Skeletal muscle tissue (tissue), 4 donors: ENCODE measurements around the gene ABHD10. TPM values are rescaled to one million over a fixed set of nuclear protein-coding genes. Genes with fewer than 3 reads are reported as not detected.

Experiments
- H3K27ac ChIP-seq: one replicate; pipeline ENCODE4 v1.7.0; 2013; ENCODE audit warnings: mild to moderate bottlenecking, low read depth, low read length, inconsistent platforms
- H3K27me3 ChIP-seq, 3 donors: one replicate each; pipeline ENCODE4 v1.7.0; 2013; ENCODE audit warnings: low read length in 3 of 3; ENCODE audit not compliant: control insufficient read depth in 3 of 3, insufficient read depth in 3 of 3
- H3K36me3 ChIP-seq, 3 donors: one replicate each; pipeline ENCODE4 v1.7.0; 2013; ENCODE audit warnings: low read length in 3 of 3; ENCODE audit not compliant: control insufficient read depth in 3 of 3, insufficient read depth in 3 of 3
- H3K4me1 ChIP-seq, 3 donors: one replicate each; pipeline ENCODE4 v1.7.0; 2013; ENCODE audit warnings: low read length in 3 of 3, mild to moderate bottlenecking in 3 of 3; ENCODE audit not compliant: control insufficient read depth in 3 of 3, insufficient read depth in 3 of 3
- H3K4me3 ChIP-seq, 3 donors: one replicate each; pipeline ENCODE4 v1.7.0; 2013; ENCODE audit warnings: low read length in 3 of 3
- H3K9ac ChIP-seq, 3 donors: one replicate each; pipeline ENCODE4 v1.7.0; 2013; ENCODE audit warnings: low read length in 3 of 3, mild to moderate bottlenecking in 3 of 3, moderate library complexity in 2 of 3, low read depth in 1 of 3
- H3K9me3 ChIP-seq, 3 donors: one replicate each; pipeline ENCODE4 v1.7.0; 2013; ENCODE audit warnings: low read length in 3 of 3; ENCODE audit not compliant: control insufficient read depth in 3 of 3
- total RNA-seq: library from RNA; depleted of rRNA; stranded (reverse); fragments of >200 nt; gene quantifications from one replicate; pipeline ENCODE4 v1.2.3, GENCODE V29; 2014
- donor health status: Osteomylitis.

Gene ABHD10
- total RNA-seq, 1 donor from 2014 or later = 25.1 TPM

DNA sequence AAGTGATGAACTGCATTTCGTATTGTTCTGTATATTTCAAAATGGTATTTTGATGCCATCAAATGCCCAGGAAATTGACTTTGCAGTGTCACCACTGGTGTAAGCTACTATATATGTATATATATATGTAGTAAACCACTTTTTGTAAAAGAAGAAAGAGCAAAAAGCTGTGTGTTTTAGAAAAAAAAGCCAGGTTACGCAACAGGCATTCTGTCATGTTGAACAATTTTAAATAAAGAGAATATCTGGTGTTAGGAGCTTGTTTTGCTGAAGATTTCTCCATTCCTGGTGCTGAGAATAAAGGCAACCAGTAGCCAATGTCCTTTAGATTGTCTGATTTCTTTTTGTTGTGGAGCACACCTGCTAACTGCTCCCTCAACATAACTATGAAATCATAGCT, 3.7 kb upstream of the ABHD10 start:
- Histone ChIP-seq H3K36me3 (peaks cover 0 to 3% (median 0%) of the 10 kb centered on the region in 3 donors), H3K9me3 (no peaks in the 10 kb centered on the region), H3K4me1 (peaks cover 0 to 9% (median 7%) of the 10 kb centered on the region in 3 donors), H3K27ac (no peak overlapping the region), H3K27me3 (no peaks in the 10 kb centered on the region), H3K9ac (no peak overlapping the region), H3K4me3 (no peak overlapping the region)

DNA sequence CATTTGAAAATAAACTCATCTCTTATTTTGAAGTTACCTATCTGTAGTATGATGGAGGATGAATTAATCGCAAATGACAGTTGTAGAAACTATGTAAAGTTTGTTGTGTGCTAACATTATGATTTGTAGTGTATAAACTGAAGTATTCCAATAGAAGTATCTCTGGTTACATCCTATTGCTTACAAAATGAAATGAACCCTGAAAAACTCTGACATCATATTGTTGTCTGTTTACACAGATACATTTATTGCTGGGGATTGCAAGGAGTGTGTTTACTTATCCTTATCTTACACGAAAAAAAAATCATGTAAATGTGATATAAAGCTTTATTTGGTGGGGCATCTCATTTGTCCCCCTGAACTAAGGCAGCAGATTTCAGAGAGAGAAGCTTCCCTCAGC, 2.6 kb upstream of the ABHD10 start:
- no peaks in the 10 kb centered on the region for H3K9me3 ChIP-seq
- H3K36me3 ChIP-seq = peaks cover 0 to 3% (median 0%) of the 10 kb centered on the region in 3 donors
- no peak overlapping the region for H3K4me3 ChIP-seq
- H3K27ac ChIP-seq = no peak overlapping the region
- no peaks in the 10 kb centered on the region for H3K27me3 ChIP-seq
- no peak overlapping the region for H3K9ac ChIP-seq
- H3K4me1 ChIP-seq = peaks cover 0 to 14% (median 7%) of the 10 kb centered on the region in 3 donors

DNA sequence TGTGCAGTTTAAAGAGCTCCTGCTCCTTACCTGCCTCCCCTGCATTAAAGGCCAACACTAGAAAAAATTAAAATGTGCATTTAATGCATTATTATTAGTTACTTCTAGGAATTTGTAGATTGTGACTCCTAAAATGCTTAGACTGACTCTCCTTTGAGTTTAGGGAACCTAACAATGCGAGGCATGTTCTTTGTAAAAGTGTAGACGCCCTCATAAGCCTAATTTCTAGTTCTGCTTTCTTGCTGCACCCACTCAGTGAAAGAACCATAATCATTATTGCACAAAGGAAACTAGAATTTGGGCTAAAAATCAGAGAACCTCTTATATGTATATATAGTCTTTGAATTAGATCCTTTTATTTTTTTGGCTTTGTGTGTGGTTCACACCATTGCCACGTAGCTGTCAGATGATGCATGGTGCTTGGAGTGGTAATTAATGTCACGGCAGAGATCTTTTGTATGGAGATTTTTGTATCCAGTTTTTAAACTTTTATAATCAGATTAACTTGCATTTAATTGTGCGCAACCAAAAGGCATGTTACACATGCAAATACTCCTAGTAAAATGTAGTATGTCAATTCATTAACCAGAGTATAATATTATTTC, 710 bp downstream of the ABHD10 start:
- Histone ChIP-seq H3K9me3 (no peaks in the 10 kb centered on the region), H3K27me3 (no peaks in the 10 kb centered on the region), H3K4me1 (peaks cover 0 to 16% (median 3%) of the 10 kb centered on the region in 3 donors), H3K27ac (peak overlapping the region; percentile 69), H3K9ac (peak overlapping the region; percentile 77 to 92 (median 80)), H3K4me3 (peak overlapping the region; percentile 90 to 95 (median 93)), H3K36me3 (no peaks in the 10 kb centered on the region)

DNA sequence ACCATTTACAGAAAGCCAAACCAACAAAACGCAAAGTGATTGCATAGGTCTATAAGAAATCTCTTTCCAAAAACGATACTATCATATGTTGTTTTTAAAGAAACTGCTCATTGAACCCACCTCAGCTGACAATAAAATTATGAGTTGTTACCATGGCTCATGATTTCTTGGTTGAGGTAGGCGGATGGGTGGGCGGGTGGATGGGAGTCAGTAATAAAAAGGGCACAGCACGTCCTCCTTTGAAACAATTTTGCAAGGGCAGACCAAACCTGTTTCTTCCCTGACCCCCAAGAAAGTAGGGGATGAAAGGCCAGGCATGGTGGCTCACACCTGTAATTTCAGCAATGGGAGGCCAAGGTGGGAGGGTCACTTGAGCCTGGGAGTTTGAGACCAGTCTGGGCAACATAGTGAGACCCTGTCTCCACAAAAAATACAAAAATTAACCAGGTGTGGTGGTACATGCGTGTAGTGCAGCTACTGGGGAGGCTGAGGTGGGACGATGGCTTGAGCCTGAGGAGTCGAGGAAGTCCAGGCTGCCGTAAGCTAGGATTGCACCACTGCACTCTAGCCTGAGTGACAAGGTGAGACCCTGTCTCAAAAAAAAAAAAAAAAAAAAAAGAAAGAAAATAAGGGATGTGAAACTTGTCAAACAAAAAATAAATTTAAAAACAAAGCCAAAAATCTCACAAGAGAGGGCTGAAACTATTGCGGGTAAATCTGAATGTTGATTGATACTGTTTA, 2.1 kb downstream of the ABHD10 start:
- peaks cover 0 to 16% (median 3%) of the 10 kb centered on the region in 3 donors for H3K4me1 ChIP-seq

DNA sequence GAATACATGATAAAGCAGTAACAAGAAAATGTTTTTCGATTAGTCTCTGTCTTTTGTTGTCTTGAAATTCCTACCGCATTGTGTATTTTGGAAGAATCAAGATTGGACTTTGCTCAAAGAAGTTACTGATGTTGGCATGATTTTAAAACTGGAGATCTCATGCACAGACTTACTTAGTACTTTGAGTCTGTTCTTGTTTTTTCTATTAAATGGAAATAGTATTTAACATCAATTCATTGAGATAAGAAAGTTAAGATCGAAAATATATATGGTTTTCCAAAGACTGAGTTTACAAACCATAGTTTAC, 2.6 kb downstream of the ABHD10 start:
- H3K27me3 ChIP-seq = no peaks in the 10 kb centered on the region
- H3K27ac ChIP-seq = no peak overlapping the region
- H3K36me3 ChIP-seq = no peaks in the 10 kb centered on the region
- no peak overlapping the region for H3K4me3 ChIP-seq
- no peaks in the 10 kb centered on the region for H3K9me3 ChIP-seq
- H3K4me1 ChIP-seq = peaks cover 0 to 16% (median 3%) of the 10 kb centered on the region in 3 donors
- H3K9ac ChIP-seq = no peak overlapping the region

More for the DNA sequence above, 2.1 kb downstream of the ABHD10 start:
- Histone ChIP-seq H3K27me3 (no peaks in the 10 kb centered on the region), H3K4me3 (no peak overlapping the region), H3K27ac (no peak overlapping the region), H3K9ac (no peak overlapping the region), H3K9me3 (no peaks in the 10 kb centered on the region), H3K36me3 (no peaks in the 10 kb centered on the region)

DNA sequence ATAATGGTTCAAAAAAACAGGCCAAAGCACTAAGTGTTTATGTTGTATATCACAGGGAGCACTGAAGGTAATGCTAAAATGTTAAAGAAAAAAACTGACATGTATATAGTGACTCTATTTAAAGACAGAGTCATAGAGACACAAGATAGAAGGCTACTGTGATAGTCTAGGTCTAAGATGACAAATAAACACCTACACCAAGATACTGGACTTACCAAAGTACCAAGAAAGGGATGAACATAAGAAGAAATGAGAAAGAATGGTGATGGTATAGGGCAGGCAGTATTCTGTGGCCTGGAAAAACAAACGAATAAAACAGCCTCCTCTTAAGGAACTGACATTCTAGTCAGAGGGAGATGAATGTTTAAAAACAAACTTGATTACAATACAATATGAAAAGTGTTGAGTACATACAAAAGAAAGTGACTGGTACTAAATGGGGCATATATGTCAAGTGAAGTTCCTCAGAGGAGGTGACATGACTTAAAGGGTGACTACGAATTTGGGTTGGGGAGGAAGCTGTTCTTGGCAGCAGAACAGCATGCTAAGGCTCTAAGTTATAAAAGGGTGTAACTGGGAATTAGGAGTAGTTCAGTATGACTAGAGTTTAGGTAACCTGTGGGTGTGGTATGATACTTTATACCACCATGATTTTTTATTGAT, 5.9 kb downstream of the ABHD10 start:
- peak overlapping the region in 1 of 3 donors; percentile 1 for H3K9ac ChIP-seq
- peaks cover 0 to 11% (median 3%) of the 10 kb centered on the region in 3 donors for H3K4me1 ChIP-seq
- no peak overlapping the region for H3K4me3 ChIP-seq
- H3K27ac ChIP-seq = no peak overlapping the region
- no peaks in the 10 kb centered on the region for H3K27me3 ChIP-seq
- peaks cover 3 to 14% (median 8%) of the 10 kb centered on the region in 3 donors for H3K36me3 ChIP-seq
- H3K9me3 ChIP-seq = no peaks in the 10 kb centered on the region

DNA sequence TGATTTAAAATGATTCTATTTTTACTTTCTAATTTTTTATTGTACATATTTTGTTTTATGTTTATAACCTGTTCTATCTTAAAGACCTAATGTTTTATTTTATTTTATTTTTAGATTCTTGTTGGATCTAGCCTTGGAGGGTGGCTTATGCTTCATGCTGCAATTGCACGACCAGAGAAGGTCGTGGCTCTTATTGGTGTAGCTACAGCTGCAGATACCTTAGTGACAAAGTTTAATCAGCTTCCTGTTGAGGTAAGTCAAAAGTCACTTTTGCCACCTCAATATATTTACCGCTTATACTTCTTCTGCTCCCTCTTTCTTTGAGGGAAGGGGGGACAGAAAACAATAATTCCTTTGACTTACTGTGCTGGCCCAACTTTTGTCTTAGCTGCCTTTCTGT, 8.0 kb downstream of the ABHD10 start:
- Histone ChIP-seq H3K9me3 (no peaks in the 10 kb centered on the region), H3K36me3 (peaks cover 6 to 20% (median 13%) of the 10 kb centered on the region in 3 donors), H3K4me3 (no peak overlapping the region), H3K9ac (no peak overlapping the region), H3K27me3 (no peaks in the 10 kb centered on the region), H3K27ac (no peak overlapping the region), H3K4me1 (no peaks in the 10 kb centered on the region)

DNA sequence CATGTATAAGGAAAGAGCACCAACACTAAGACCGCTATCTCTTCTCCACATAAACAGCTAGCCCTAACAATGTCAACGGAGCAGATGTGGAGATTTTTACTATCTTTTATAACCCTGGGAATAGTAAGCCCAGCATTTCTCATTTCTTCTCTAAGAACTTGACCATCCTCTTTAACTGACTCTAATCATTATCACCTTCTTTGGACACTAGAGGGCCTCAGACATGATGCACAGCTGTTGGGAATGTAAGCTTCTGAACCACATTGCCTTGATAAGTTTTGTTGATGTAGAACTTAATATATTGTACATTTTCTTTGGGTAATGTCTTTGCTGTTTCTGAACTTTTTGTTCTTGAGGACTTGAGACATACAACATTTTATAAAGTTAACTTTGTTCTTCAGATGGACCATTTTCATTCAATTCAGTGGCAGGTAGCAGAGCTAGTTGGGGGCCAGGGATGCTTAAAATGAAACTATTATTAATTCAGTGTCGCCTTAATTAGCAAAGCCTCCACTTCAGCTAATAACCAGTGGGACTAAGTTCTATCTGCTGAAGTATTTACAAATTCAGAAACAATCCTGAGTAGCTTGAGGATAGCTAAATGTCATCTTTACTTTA, 10.3 kb downstream of the ABHD10 start:
- no peaks in the 10 kb centered on the region for H3K9me3 ChIP-seq
- no peak overlapping the region for H3K9ac ChIP-seq
- H3K36me3 ChIP-seq = peaks cover 6 to 29% (median 13%) of the 10 kb centered on the region in 3 donors
- H3K27me3 ChIP-seq = no peaks in the 10 kb centered on the region
- H3K27ac ChIP-seq = no peak overlapping the region
- no peaks in the 10 kb centered on the region for H3K4me1 ChIP-seq
- no peak overlapping the region for H3K4me3 ChIP-seq

DNA sequence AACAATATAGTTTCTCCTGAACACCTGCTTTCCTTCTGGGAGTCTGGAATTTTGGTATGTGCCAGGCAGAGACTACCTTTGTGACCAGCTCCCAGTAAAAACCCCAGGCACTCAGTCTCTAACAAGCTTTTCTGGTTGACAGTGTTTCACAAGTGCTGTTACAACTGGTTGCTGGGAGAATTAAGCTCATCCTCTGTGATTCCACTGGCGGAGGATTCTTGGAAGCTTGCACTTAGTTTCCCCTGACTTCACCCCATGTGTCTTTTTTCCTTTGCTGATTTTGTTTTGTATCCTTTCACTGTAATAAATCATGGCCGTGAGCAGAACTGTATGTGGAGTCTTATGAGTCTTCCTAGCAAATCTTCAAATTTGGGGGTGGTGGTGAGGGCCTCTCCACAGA, 14.2 kb downstream of the ABHD10 start:
- H3K9ac ChIP-seq = no peak overlapping the region
- H3K27me3 ChIP-seq = no peaks in the 10 kb centered on the region
- H3K36me3 ChIP-seq = peaks cover 3 to 18% (median 7%) of the 10 kb centered on the region in 3 donors
- H3K9me3 ChIP-seq = no peaks in the 10 kb centered on the region
- H3K4me1 ChIP-seq = no peaks in the 10 kb centered on the region
- no peak overlapping the region for H3K4me3 ChIP-seq
- no peak overlapping the region for H3K27ac ChIP-seq
